Measurements from ENCODE around the gene TMEM72.

GRCh38 chr10:44985175-44985681 lies 74.1 kb downstream of the TMEM72 start:
- no peak for TF ChIP-seq POLR2A (IDR thresholded peaks at IDR 0.05)
- no peak for TF ChIP-seq CTCF (IDR thresholded peaks at IDR 0.05)
- TF ChIP-seq POLR2AphosphoS5 (IDR thresholded peaks at IDR 0.05), result peak in 1 of 4 donors; percentile 31

Data from sigmoid colon (tissue), 4 donors.